Activated CD8-positive, alpha-beta memory T cell treated with anti-CD3 and anti-CD28 coated beads, Interleukin-2, amount 10 ng/mL, durations not matched to agents 7 days and 5 days (primary cell): ENCODE measurements around the gene IL23R. TPM values are rescaled to one million over a fixed set of nuclear protein-coding genes. Genes with fewer than 3 reads are reported as not detected.

Experiments used
- ATAC-seq: fragments of 150-1000 bp; cut with Tn5 transposase; one replicate; pipeline ENCODE4 v1.10.0; 2021; ENCODE audit warnings: moderate library complexity
- CTCF ChIA-PET: fragments of 350-600 bp; sonication (Branson Sonifier 250); formaldehyde crosslinking; loops from one replicate; lab custom pipeline; 2021; ENCODE audit warnings: antibody characterized with exemption; lab: Charles Lee
- DNase-seq: peaks from one replicate; pipeline ENCODE4 v3.0.0-alpha.2; 2020
- H3K27ac Mint-ChIP-seq: one replicate; pipeline ENCODE4 v1.8.0; 2021; ENCODE audit warnings: mild to moderate bottlenecking, mixed read lengths
- H3K27me3 Mint-ChIP-seq: one replicate; pipeline ENCODE4 v1.8.0; 2021; ENCODE audit warnings: mixed read lengths
- H3K36me3 Mint-ChIP-seq: one replicate; pipeline ENCODE4 v1.8.0; 2021; ENCODE audit warnings: mild to moderate bottlenecking, mixed read lengths
- H3K4me1 Mint-ChIP-seq: one replicate; pipeline ENCODE4 v1.8.0; 2021; ENCODE audit warnings: mixed read lengths
- H3K4me3 Mint-ChIP-seq: one replicate; pipeline ENCODE4 v1.8.0; 2021; ENCODE audit warnings: mild to moderate bottlenecking, moderate library complexity, mixed read lengths
- H3K9me3 Mint-ChIP-seq: one replicate; pipeline ENCODE4 v1.8.0; 2022; ENCODE audit warnings: low read depth, mixed read lengths
- total RNA-seq, 2 experiments: library from RNA; stranded (reverse); gene quantifications; one replicate each; pipeline ENCODE4 v1.2.3, GENCODE V29; 2021

Gene IL23R, protein sequence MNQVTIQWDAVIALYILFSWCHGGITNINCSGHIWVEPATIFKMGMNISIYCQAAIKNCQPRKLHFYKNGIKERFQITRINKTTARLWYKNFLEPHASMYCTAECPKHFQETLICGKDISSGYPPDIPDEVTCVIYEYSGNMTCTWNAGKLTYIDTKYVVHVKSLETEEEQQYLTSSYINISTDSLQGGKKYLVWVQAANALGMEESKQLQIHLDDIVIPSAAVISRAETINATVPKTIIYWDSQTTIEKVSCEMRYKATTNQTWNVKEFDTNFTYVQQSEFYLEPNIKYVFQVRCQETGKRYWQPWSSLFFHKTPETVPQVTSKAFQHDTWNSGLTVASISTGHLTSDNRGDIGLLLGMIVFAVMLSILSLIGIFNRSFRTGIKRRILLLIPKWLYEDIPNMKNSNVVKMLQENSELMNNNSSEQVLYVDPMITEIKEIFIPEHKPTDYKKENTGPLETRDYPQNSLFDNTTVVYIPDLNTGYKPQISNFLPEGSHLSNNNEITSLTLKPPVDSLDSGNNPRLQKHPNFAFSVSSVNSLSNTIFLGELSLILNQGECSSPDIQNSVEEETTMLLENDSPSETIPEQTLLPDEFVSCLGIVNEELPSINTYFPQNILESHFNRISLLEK
- total RNA-seq: 1 to 10 TPM in 1 of 2 experiments, under 1 TPM in 1; 0.53 to 2.2 TPM

DNA sequence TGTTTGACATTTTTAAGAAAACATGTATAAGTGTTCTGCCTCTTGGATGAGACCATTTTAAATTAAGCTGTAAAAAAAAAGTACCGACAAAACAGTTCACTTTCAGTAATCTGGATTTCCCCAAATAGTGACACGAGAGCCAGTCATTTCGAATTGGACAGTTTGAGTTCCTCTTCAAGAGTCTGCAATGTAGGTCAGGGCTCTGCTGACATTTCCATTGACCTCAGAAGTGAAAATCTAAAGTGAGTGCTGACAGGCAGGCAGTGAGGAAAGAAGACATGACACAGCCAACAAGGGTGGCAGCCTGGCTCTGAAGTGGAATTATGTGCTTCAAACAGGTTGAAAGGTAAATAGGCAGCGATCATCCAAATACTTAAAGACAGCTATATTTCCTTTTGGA is at the start of gene IL23R:
IL23R (plus strand) TSS at position 259 of the 400 bp plus-strand sequence. CDS start 1,667 bp downstream, outside the sequence.
- H3K36me3 Mint-ChIP-seq: peaks cover 11% of the 10 kb centered on the region
- CTCF ChIA-PET: interaction anchor here (0.6 to 2.5 kb wide), 4 partner anchors 21 to 1131 kb away, joined by 3 to 21 read pairs (median 4); no protein-coding TSS in a partner anchor
- DNase-seq (peak; percentile 56), ATAC-seq (peak; percentile 32)
- peaks cover 47% of the 10 kb centered on the region for H3K4me1 Mint-ChIP-seq
- peaks cover 16% of the 10 kb centered on the region for H3K27me3 Mint-ChIP-seq
- H3K4me3 Mint-ChIP-seq: no peak within 1 kb of the TSS
- peak within 1 kb of the TSS; percentile 27 for H3K27ac Mint-ChIP-seq
- H3K9me3 Mint-ChIP-seq: peaks cover 8% of the 10 kb centered on the region

DNA sequence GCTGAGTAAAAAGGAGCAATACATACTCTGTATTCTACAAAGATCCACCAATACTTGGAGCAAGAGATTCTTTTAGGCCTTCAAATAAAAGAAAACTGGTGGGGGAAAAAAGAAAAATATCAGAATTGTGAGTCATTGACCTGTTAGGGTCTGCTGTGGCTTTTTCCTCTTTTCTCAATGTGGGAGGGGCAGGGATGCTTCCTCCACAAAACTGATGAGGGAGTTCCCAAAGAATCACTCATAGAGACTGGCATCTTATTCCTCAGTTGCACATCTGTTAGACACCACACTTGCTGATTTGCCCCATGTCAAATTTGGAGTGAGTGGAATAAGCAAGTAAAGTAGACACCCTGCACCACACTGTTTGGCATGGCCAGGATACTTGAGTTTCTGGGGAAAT is 48.1 kb upstream of the IL23R start:
- CTCF ChIA-PET: no interaction called here
- H3K27me3 Mint-ChIP-seq: peaks cover 2% of the 10 kb centered on the region
- no peak for ATAC-seq
- no peaks in the 10 kb centered on the region for H3K36me3 Mint-ChIP-seq
- H3K27ac Mint-ChIP-seq: no peak overlapping the region
- no peaks in the 10 kb centered on the region for H3K4me1 Mint-ChIP-seq
- H3K9me3 Mint-ChIP-seq: peaks cover 2% of the 10 kb centered on the region
- DNase-seq: no peak
- no peak overlapping the region for H3K4me3 Mint-ChIP-seq

GRCh38 chr1:67118646-67119045 is 47.6 kb upstream of the IL23R start:
- Mint-ChIP-seq H3K27me3 (peaks cover 2% of the 10 kb centered on the region), H3K4me3 (no peak overlapping the region), H3K9me3 (peaks cover 2% of the 10 kb centered on the region), H3K27ac (no peak overlapping the region), H3K36me3 (no peaks in the 10 kb centered on the region), H3K4me1 (no peaks in the 10 kb centered on the region)
- CTCF ChIA-PET: no interaction called here
- ATAC-seq (no peak), DNase-seq (no peak)

GRCh38 chr1:67120855-67121619 is 45.2 kb upstream of the IL23R start:
- no peak for ATAC-seq
- CTCF ChIA-PET: interaction anchor here (1.0 kb wide), 1 partner anchor 9 kb away, joined by 3 read pairs; no protein-coding TSS in a partner anchor
- Mint-ChIP-seq H3K4me1 (peaks cover under 1% of the 10 kb centered on the region), H3K36me3 (no peaks in the 10 kb centered on the region), H3K4me3 (no peak overlapping the region), H3K9me3 (no peaks in the 10 kb centered on the region), H3K27ac (no peak overlapping the region), H3K27me3 (peaks cover 2% of the 10 kb centered on the region)
- DNase-seq: no peak

GRCh38 chr1:67124455-67124854 is 41.8 kb upstream of the IL23R start:
- no peak overlapping the region for H3K4me3 Mint-ChIP-seq
- no peaks in the 10 kb centered on the region for H3K9me3 Mint-ChIP-seq
- peaks cover 4% of the 10 kb centered on the region for H3K27me3 Mint-ChIP-seq
- CTCF ChIA-PET: interaction anchor here (1.1 kb wide), 1 partner anchor 128 kb away, joined by 3 read pairs; no protein-coding TSS in a partner anchor
- H3K27ac Mint-ChIP-seq: no peak overlapping the region
- DNase-seq (no peak), ATAC-seq (no peak)
- peaks cover 2% of the 10 kb centered on the region for H3K4me1 Mint-ChIP-seq
- H3K36me3 Mint-ChIP-seq: no peaks in the 10 kb centered on the region

GRCh38 chr1:67126111-67126746 is 40.0 kb upstream of the IL23R start:
- H3K4me3 Mint-ChIP-seq: no peak overlapping the region
- DNase-seq: no peak
- CTCF ChIA-PET: interaction anchor here (0.9 to 1.6 kb wide), 4 partner anchors 10 to 23 kb away, joined by 3 to 4 read pairs (median 3); no protein-coding TSS in a partner anchor

GRCh38 chr1:67126974-67127373 is 39.3 kb upstream of the IL23R start:
- ATAC-seq (no peak), DNase-seq (no peak)
- Mint-ChIP-seq H3K36me3 (no peaks in the 10 kb centered on the region), H3K9me3 (no peaks in the 10 kb centered on the region), H3K4me3 (no peak overlapping the region), H3K4me1 (peaks cover 2% of the 10 kb centered on the region), H3K27me3 (peaks cover 3% of the 10 kb centered on the region), H3K27ac (no peak overlapping the region)
- CTCF ChIA-PET: interaction anchor here (0.9 to 1.6 kb wide), 4 partner anchors 9 to 22 kb away, joined by 3 to 4 read pairs (median 3); no protein-coding TSS in a partner anchor

More at GRCh38 chr1:67126111-67126746, 40.0 kb upstream of the IL23R start:
- Mint-ChIP-seq H3K9me3 (no peaks in the 10 kb centered on the region), H3K27ac (no peak overlapping the region), H3K27me3 (peaks cover 3% of the 10 kb centered on the region), H3K4me1 (peaks cover 2% of the 10 kb centered on the region), H3K36me3 (no peaks in the 10 kb centered on the region)
- no peak for ATAC-seq

DNA sequence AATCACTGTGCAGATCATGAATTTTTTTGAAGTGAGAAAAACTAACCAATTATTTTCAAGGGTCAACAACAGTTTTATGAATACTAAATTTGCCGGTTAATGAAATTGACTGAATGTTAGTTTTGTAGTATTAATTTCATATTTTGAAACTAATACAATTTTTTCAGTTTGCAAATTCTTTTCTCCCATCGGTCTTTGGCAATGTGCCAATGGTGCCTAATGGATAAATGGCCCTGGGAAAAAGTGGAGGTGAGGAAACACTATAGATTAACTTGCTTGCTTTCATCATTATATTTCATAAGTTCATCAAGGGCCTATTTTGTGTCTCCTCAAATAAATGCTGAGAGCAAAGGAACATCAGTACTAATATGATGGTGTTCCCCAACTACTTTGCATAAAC is 35.6 kb upstream of the IL23R start:
- no peaks in the 10 kb centered on the region for H3K9me3 Mint-ChIP-seq
- H3K27ac Mint-ChIP-seq: no peak overlapping the region
- CTCF ChIA-PET: interaction anchor here (0.9 kb wide), 1 partner anchor 9 kb away, joined by 3 read pairs; no protein-coding TSS in a partner anchor
- peaks cover 11% of the 10 kb centered on the region for H3K27me3 Mint-ChIP-seq
- DNase-seq (no peak), ATAC-seq (no peak)
- H3K36me3 Mint-ChIP-seq: no peaks in the 10 kb centered on the region
- H3K4me1 Mint-ChIP-seq: peaks cover 8% of the 10 kb centered on the region
- no peak overlapping the region for H3K4me3 Mint-ChIP-seq

GRCh38 chr1:67133177-67133576 is 33.1 kb upstream of the IL23R start:
- no peak overlapping the region for H3K4me3 Mint-ChIP-seq
- peaks cover 6% of the 10 kb centered on the region for H3K4me1 Mint-ChIP-seq
- H3K36me3 Mint-ChIP-seq: no peaks in the 10 kb centered on the region
- no peak overlapping the region for H3K27ac Mint-ChIP-seq
- DNase-seq (no peak), ATAC-seq (no peak)
- H3K9me3 Mint-ChIP-seq: no peaks in the 10 kb centered on the region
- CTCF ChIA-PET: no interaction called here
- H3K27me3 Mint-ChIP-seq: peaks cover 15% of the 10 kb centered on the region

DNA sequence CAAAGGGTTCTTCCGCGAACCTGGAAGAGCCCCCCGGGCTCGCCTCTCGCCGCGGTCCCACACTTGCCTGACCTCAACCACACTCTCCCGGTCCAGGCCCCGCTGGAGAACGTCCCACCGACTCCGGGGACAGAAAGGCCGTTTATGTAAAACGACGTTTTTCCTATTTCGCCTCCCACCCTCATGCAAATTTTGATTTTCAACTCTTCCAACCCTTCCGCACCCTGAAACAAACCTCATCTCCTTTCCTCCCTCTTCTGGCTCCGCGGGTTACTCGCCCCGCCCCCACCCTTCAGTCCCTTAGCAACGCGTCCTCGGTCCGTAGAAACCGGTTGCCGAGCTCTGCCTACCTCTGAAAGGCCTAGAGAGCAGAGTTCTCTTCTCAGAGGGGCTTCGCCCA is 31.6 kb upstream of the IL23R start, which contains the start of gene C1orf141:
C1orf141 (minus strand) TSS at position 276 of the 400 bp plus-strand sequence. CDS start 7,730 bp downstream, outside the sequence.
- DNase-seq (no peak), ATAC-seq (no peak)
- CTCF ChIA-PET: interaction anchor here (0.7 to 2.1 kb wide), 4 partner anchors 9 to 366 kb away, joined by 3 to 11 read pairs (median 4); no protein-coding TSS in a partner anchor
- Mint-ChIP-seq H3K27me3 (peaks cover 15% of the 10 kb centered on the region), H3K4me1 (peaks cover 6% of the 10 kb centered on the region), H3K36me3 (no peaks in the 10 kb centered on the region), H3K9me3 (no peaks in the 10 kb centered on the region), H3K27ac (no peak within 1 kb of the TSS), H3K4me3 (peak within 1 kb of the TSS; percentile 67)

GRCh38 chr1:67135354-67135753 is 30.9 kb upstream of the IL23R start:
- Mint-ChIP-seq H3K27ac (no peak overlapping the region), H3K27me3 (peaks cover 15% of the 10 kb centered on the region), H3K9me3 (no peaks in the 10 kb centered on the region), H3K4me1 (peaks cover 6% of the 10 kb centered on the region), H3K36me3 (no peaks in the 10 kb centered on the region), H3K4me3 (no peak overlapping the region)
- CTCF ChIA-PET: interaction anchor here (0.9 to 2.1 kb wide), 3 partner anchors 9 to 78 kb away, joined by 4 to 11 read pairs (median 5); no protein-coding TSS in a partner anchor
- DNase-seq (no peak), ATAC-seq (no peak)

DNA sequence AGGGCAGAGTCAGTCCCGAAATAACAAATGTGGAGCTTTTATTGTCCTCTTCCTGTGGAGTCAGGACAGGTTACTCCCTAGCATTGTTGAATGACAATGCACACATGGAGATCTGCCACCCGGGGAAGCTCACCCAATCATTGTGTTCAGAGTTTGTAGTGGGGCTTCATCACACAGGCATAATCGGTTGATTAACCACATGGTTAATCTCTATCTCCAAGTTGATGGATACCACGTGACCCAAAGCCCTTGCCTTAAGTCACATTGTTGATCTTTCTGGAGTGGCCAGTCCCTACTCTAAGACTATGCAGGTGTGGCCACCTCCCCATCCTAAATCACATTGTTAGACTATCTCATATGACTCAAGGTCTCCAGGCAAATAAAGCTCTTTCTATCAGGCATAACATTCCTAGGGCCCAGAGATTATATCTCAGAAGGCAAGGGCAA is 28.9 kb upstream of the IL23R start:
- peaks cover 15% of the 10 kb centered on the region for H3K27me3 Mint-ChIP-seq
- no peak overlapping the region for H3K27ac Mint-ChIP-seq
- no peak overlapping the region for H3K4me3 Mint-ChIP-seq
- DNase-seq (no peak), ATAC-seq (no peak)
- H3K4me1 Mint-ChIP-seq: peaks cover 6% of the 10 kb centered on the region
- H3K36me3 Mint-ChIP-seq: no peaks in the 10 kb centered on the region
- no peaks in the 10 kb centered on the region for H3K9me3 Mint-ChIP-seq
- CTCF ChIA-PET: interaction anchor here (1.0 to 1.9 kb wide), 2 partner anchors 12 to 74 kb away, joined by 3 to 4 read pairs; no protein-coding TSS in a partner anchor
